Caki2 (cell line): ENCODE results near the gene TMEM86A. TPM values are rescaled to one million over a fixed set of nuclear protein-coding genes. Genes with fewer than 3 reads are reported as not detected.

ENCODE experiments used
- DNase-seq: peaks from one replicate; pipeline ENCODE4 v3.0.0-alpha.2; 2015; ENCODE audit warnings: low read depth
- in situ Hi-C: cut with HindIII; loops from 2 replicates; pipeline ENCODE4 v1.10.0; 2016; ENCODE audit warnings: low sequenced_read_pairs, low pct_unique_long_range_greater_than_20kb, mixed read lengths
- total RNA-seq: library from RNA; depleted of rRNA; stranded (reverse); fragments of >200 nt; shearing (Covaris generic); gene quantifications from 2 replicates; pipeline ENCODE4 v1.2.3, GENCODE V29; 2014; ENCODE audit warnings: low replicate concordance

TMEM86A gene
- total RNA-seq, 1 experiment from 2014 or later = 1.4 TPM

DNA sequence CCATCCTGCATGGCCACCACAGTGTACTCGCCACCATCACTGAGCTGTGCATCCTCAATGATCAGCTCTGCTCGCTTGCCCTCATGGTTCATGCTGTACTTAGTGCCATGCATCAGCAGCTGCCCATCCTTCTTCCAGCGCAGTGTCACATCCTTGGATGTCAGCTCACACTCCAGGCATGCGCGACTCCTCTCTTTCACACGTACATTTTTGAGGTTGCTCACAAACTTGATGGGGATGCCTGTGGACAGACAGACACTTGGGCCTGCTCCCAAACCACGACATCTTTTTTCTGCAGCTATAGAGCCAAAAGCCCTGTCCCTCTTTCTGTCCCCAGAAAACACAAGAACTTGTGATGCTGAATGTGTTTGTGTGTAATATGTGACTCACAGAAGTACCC is 16.9 kb downstream of the TMEM86A start:
- DNase-seq = no peak
- in situ Hi-C loops = no loop called here

DNA sequence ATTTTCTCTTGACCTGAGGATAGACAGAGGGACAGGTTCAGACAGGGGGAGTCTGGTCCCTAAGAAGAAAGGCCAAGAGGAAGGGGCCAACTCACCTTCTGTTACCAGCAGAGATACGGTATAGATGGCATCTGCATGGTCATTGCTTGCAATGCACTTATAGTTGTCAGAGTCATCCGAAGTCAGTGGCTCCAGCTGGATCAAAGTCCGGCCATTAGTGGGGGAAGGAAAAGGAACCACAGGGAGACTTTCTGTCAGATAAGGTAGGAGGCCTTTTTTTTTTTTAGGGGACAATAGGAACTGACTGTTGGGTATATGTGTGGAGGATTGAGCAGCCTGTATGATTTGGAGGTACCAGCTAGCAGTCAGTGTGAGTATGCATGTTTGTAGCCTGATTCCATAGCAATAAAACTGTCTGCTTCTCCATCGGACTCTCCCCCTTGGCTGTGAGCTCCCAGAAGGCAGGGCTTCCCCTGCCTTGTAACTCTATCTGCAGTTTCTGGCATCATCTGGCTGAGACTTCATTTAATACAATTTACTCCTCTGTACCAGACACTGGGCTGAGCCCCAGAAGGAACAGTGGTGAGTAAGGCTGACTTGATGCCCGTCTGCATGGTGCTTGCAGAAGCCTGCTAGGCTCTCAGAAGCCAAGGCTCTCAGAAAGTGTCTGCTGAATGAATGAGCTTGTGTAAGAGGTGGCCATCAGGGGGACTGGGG is 21.7 kb downstream of the TMEM86A start:
- no peak for DNase-seq
- in situ Hi-C loops = no loop called here

DNA sequence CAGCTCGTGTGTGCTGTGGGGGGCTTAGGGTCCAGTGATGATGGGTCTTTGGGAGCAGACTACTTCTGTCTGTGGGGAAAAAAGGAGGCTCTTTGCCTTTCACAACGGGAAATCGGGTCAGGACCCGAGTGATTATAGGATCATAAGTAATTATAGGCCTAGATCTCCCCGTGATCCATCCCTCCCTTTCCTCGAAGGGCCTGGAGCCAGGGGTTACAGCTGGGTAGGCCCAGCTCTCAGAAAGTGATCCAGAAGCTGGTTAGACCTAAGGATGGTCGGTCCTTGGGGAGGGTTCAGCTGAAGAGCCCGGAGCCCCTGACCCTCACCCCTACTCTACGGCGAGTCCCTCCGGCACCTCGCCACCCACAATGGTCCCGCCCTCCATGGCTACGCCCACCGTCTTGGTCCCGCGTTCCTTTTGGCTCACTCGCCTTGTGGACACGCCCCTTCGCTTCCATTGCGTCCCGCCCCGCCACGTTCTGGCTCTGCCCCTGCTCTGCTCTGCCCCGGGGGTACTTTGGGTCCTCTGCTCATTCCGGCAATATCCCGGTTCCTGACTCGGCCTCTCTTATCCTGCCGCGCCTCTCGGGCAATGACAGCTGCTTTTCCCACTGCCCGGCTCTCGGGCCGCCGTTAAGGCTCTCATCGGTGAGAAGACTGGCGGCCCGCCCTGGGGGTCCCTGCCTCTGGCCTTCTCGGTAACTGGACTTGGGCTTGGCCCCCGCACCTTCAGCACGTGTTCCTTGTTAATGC is 22.4 kb downstream of the TMEM86A start:
- in situ Hi-C loops = no loop called here
- DNase-seq = peak; percentile 55

DNA sequence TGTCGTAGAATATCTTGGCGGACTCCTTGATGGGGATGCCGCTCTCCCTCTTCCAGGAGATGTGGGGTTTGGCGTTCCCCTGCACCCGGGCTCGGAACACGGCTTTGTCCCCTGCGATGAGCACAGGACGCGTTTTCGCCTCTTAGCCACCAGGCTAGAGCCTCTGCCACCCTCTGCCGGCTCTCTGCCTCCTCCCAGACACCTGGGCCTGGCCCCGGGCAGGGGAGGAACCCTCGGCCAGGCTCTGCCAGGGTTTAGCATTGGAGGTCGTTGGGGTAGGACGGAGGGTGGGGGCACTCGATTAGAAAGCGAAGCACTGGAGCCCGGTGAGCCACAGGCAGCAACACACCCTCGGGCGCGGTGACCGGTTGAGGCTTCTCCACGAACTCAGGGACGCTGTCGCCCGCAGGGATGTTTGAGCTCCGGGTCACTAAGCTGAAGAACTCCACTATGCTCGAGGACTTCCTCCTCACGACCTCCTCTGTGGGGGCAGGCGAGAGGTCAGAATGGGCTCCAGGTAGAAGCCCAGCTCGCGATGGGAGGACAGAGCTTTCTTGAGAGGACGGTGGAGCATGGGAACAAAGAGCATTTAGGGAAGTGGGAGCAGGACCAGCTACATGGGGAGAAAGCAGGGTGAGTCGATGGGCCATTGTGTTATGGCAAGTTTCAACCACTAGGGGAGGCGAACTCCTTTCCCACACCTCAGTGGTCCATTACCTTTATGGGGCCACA is 23.1 kb downstream of the TMEM86A start:
- in situ Hi-C loops = no loop called here
- DNase-seq = peak; percentile 46

DNA sequence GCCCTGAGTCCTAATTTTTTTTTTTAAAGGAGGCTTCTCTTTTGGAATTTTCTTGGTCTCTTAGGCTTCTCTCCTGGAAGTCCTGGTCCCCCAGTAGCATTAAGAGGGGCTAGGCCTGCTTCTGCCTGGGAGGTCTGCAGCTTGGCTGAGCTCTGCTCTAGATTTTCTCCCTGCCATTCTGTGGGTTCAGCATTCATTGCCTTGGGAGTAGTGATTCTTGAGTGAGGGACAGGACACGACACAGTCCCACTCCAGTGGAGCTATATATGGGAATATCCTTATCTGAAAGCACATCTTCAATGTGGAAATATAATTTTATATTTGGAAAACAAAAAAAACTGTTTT is 23.7 kb downstream of the TMEM86A start:
- no peak for DNase-seq
- in situ Hi-C loops = no loop called here

DNA sequence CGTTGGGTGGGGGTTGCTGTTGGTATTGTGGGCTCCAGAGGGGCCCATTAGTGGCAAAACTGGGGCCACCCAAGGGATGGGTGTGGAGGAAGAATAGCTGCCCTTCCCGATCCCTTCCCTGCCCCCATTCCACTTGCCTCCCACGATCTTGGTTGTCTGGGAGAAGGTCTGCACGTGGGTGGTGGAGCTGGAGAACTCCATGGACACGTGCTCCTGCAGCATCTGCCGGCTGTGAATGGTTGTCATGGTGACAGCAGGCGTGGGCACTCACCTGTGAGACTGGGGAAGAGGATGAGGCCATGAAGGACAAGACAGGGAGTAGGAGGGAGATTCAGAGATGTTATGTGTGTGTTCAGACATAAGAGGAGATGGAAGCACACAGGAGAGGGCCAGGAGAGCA is 25.4 kb downstream of the TMEM86A start:
- in situ Hi-C loops = no loop called here
- DNase-seq = no peak

DNA sequence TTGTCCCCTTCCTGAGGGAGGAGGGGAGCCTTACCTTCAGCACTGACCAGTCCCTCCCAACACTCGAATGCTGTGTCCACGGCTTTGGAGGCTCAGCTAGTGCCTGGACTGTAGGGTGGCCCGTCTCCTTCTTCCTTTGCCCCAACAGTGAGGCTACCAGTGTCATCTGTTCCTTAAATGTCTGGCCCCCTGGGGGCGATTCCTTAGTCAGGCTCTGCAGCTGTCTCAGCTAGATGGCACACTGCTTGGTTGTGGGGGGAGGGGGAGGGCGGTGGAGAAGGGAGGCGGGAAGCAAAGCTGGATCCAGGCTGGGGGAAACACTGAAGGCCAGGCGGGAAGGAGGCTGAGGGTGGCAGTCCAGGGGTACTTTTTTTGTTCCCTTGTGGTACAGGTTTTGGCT is 27.5 kb downstream of the TMEM86A start, which contains the start of gene IGSF22:
Gene IGSF22 (minus strand): TSS at position 149 of the 400 bp plus-strand sequence. CDS start 1,952 bp downstream, outside the sequence.
- in situ Hi-C loops = no loop called here
- DNase-seq = no peak

DNA sequence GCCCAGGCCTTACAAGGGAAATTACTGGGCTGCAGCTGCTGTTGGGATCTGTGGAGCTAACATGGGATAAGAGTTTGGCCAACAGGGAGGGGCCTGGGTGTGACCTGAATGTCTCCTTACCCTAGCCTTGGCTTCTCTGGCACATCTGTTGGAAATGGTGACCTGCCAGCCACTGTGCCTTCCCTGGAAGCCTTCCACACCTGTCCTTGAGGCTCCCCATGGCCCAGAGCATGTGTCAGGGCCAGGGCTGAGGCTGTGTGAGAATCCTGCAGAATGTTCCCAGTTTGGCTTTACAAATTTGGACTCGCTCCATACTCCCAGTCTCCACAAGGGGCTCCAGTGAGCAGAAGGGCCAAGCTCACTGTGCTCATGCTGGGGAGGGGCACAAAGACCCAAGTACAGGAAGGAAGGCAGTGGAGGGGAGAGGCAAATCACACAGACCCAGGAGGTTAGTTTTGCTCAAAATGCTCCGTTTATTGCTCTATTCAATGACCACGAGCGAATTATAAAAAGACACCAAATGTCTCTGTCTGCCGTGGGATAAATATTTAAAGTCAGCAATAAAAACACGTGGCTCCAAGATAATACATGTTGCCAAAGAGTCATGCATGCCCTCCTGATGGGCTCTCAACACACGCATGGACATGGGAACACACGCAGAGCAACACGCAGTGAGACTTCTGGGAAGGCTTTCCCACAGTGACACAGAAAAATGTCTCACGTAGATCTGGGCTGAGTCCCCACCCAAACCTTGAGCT is 29.1 kb downstream of the TMEM86A start:
- in situ Hi-C loops = no loop called here
- no peak for DNase-seq

DNA sequence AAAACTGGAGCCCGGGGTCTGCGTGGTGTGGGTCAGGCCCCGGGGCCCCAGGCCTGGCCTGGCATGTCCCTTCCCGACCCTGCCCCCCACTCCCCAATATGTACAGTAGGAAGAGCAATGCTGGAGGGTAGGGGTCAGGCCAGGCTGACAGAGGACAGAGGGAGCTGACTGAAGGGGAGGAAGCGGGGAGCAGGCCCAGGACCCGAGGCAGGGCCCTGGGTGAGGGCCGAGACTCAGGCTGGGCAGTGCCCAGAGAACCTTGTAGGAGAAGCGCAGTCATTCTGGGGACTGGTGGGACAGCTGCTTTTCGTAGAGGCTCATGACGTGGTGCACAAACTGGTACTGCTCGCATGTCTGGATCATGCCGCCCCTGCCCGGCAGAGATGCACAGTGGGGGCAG is 30.1 kb downstream of the TMEM86A start:
- in situ Hi-C loops = no loop called here
- DNase-seq = no peak

DNA sequence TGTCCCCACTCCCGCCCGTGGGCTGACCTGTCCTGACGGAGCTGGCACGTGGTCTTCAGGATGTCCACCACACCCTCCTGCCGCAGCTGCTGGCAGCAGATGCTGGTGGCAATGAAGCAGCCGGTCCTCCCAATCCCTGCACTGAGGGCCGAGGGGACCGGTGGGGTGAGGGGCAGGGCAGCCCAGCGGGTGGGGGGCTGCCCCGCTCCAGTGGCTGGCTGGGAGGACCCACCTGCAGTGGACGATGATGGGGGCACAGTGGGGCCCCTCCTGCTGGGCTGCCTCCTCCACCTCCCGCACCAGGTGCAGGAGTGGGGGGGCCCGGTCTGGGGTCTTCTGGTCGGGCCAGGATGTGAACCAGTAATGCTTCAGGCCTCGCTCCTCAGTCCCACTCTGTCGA is 30.8 kb downstream of the TMEM86A start:
- no peak for DNase-seq
- in situ Hi-C loops = no loop called here

DNA sequence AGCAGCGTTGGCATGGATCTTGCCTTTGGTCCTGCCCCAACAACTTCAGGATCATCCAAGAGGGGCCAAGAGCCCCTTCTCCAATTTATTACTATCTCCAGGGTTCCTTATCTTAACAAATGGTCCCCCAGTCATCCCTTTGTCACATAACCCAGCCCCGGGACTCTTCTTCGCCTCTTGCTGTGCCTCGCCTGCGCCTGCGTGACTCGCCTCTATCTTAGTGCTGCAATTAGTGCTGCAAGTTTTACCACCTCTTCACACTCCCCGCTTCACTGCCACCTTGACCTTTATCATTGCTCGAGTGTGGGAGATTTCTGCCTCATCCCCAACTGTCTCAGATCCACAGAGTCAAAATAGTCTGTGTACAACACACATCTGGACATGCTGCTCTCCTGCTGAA is 31.4 kb downstream of the TMEM86A start:
- no peak for DNase-seq
- in situ Hi-C loops = no loop called here

DNA sequence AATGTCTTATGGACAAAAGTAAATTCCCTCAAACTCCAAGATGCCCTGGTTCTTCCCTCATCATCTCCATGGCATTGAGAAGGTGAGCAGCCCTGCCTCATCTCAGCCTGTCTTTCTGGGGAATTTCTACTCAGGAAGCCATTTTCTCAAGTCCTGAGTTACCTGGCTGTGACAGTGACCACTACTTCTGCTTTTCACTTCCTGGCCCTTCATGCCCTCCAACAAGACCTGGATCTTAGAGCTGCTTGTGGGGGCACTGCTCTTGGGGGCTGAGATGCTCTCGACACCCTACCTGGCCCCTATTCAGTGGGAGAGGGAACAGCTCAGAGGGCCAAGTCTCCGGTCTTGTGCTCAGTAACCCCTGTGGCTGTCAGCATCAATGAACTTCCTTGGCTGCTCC is 32.9 kb downstream of the TMEM86A start:
- no peak for DNase-seq
- in situ Hi-C loops = no loop called here

DNA sequence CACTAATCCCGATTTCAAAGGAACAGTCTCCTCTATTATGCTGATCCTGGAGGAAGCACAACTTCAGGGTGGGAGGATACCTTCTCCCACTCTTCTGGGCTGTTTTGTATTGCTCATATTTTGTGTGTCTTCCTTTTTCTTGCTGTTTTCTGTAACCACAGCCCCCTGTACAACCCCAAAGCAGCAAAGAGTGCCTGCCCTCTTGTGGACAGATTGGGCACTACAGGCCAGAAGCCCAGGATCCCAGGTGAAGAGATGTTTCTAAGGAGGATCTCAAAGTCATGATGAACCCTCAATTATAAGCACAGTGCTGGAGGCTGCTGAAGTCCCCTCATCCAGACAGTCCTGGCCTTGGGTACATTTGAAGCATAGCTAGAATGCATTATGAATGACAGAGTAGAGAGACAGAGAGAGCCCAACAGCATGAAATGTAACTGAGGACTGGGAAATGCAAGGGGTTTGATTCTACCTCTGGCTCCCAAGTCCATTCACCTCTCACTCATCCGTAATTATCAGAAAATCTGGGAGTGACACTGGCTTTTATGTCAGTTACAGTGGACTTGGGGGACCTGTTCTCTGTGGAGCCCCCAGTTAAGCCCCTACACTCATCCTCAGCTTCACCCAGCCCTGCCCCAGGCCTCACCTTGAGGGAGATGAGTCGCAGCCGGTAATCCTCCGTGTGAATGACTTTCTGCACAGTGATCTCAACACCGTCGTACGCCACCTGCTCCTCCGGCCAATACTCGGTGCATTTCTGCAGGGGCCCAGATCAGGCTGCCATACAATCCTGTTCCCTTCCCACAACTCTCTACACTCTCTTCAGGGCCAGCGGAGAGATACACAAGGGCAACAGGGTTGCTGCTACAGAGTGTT is 33.6 kb downstream of the TMEM86A start:
- DNase-seq = peak; percentile 46
- in situ Hi-C loops = no loop called here

DNA sequence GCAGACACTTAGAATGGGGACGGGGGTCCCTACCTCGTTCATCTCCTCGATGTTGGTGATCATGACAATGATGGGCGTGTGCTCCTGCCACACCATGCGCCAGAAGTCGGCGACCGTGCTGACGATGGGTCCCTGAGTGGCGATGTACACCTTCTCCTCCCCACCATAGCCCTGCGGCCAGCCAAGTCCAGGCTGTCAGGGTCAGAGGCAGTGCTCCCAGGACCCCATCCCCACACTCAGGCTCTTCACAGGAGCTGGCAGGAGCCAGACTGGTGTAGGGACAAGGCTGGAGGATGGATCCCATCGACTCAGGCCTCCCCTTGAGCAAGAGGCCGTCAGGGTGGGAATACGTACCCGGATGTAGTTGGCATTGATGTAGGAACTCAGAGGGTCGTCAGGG is 34.6 kb downstream of the TMEM86A start:
- DNase-seq = no peak
- in situ Hi-C loops = no loop called here

DNA sequence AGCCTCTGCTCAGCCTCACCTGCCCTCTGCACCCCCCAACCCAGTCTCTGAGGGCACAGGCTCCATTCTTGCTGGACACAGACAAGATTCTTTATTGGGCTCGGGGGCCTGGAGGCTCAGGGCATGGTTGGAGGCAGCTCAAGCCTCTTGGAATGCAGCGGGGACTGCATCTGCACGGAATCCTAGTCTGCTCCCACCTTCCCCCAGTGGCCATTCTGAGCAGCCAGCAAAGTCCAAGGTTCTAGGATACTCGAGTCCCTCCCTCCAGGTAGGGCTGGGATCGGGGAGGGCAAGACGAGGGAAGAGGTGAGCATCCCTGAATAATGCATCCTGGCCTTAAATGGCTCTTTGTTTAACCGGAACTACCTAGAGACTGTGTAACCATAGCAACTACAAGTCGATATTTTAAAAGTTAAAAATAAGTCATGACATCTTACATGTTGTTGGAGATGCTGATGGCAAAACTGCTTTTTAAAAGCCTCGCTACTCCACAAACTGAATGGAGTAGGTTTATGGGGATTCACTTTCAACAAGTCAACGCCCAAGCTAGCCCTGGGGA is 38.1 kb downstream of the TMEM86A start:
- no peak for DNase-seq
- in situ Hi-C loops = no loop called here

DNA sequence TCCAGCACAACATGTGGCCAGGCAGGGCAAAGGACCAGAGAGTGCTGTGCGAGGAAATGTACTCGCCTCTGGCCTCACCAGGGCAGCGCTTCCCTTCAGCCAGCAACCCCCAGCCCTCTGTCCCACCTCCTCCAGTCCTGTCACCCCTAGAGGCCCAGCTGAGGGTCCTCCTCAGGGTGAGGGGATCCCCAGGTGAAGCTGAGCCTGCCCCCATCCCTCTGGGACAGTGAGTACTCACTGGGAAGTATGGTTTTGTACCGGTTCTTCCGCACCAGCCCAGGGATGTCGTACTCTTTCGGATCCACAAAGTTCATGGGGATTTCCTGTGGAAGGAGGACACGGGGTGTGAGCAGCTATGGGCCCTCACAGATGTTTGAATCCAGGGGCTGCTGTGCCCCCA is 39.1 kb downstream of the TMEM86A start:
- no peak for DNase-seq
- in situ Hi-C loops = no loop called here

DNA sequence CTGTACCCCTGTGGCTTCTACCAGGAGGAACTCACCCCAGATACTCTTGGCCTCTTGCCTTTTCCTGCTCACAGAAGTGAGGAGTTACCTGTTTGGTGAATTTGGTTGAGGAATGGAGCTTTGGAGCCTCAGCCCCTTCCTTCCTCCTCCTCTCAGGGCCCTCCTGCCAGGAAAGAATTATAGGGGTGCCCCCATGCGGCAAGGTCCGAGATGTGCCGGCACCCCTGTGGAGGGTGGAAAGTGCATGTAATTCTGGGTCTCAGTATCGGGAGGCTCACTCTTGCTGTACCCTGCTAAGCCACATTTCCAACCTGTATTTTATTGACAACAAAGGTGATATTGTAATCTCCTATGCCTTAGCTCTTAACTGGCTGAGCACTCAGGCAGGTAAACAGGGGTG is 41.1 kb downstream of the TMEM86A start:
- in situ Hi-C loops = no loop called here
- DNase-seq = no peak
